ENCODE measurements around the gene LCMT2. TPM values are rescaled to one million over a fixed set of nuclear protein-coding genes. Genes with fewer than 3 reads are reported as not detected.
A peak's percentile ranks its signal among the peaks of the same experiment; 100 is the strongest.

The LCMT2 gene
- total and polyA plus RNA-seq, 8 donors: 6.9 to 10.9 (median 9.0) TPM

GRCh38 chr15:43370975-43371974, 40.9 kb upstream of the LCMT2 start, which contains the start of the genes TUBGCP4 and ZSCAN29:
Gene TUBGCP4 (plus strand): TSS chr15:43371101. CDS start chr15:43371355, 254 bp downstream.
Gene ZSCAN29 (minus strand): TSS chr15:43371043. CDS start chr15:43369913, 1,130 bp downstream.
- Histone ChIP-seq H3K27me3 (no peaks in the 10 kb centered on the region), H3K9me3 (no peaks in the 10 kb centered on the region), H3K4me1 (peaks cover 15 to 38% of the 10 kb centered on the region in 2 donors), H3K4me3 (peak within 1 kb of the TSS; percentile 89 to 98), H3K36me3 (peaks cover 0 to 16% of the 10 kb centered on the region in 2 donors), H3K27ac (peak within 1 kb of the TSS; percentile 21 to 74)
- peak; percentile 76 to 97 (median 86) for DNase-seq
- TF ChIP-seq, protein P1, sequence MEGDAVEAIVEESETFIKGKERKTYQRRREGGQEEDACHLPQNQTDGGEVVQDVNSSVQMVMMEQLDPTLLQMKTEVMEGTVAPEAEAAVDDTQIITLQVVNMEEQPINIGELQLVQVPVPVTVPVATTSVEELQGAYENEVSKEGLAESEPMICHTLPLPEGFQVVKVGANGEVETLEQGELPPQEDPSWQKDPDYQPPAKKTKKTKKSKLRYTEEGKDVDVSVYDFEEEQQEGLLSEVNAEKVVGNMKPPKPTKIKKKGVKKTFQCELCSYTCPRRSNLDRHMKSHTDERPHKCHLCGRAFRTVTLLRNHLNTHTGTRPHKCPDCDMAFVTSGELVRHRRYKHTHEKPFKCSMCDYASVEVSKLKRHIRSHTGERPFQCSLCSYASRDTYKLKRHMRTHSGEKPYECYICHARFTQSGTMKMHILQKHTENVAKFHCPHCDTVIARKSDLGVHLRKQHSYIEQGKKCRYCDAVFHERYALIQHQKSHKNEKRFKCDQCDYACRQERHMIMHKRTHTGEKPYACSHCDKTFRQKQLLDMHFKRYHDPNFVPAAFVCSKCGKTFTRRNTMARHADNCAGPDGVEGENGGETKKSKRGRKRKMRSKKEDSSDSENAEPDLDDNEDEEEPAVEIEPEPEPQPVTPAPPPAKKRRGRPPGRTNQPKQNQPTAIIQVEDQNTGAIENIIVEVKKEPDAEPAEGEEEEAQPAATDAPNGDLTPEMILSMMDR (IDR thresholded peaks at IDR 0.05): no peak
- peak; percentile 96 for ATAC-seq
- intact Hi-C loops (cut with DNase I): no loop called here

GRCh38 chr15:43370310-43370974, 40.1 kb upstream of the LCMT2 start:
- intact Hi-C loops (cut with DNase I): no loop called here
- peak overlapping the region; percentile 21 to 74 for H3K27ac ChIP-seq
- peak overlapping the region; percentile 89 to 98 for H3K4me3 ChIP-seq
- peaks cover 0 to 23% of the 10 kb centered on the region in 2 donors for H3K36me3 ChIP-seq
- no peaks in the 10 kb centered on the region for H3K27me3 ChIP-seq
- ATAC-seq: peak; percentile 65
- H3K9me3 ChIP-seq: no peaks in the 10 kb centered on the region
- DNase-seq: peak in 3 of 4 donors; percentile 38 to 67 (median 45)
- H3K4me1 ChIP-seq: peaks cover 15 to 38% of the 10 kb centered on the region in 2 donors
- TF ChIP-seq, protein P1 (IDR thresholded peaks at IDR 0.05): no peak

- Histone ChIP-seq H3K4me3 (no peak overlapping the region), H3K36me3 (peaks cover 4 to 96% of the 10 kb centered on the region in 2 donors), H3K27ac (no peak overlapping the region), H3K27me3 (no peaks in the 10 kb centered on the region), H3K4me1 (no peaks in the 10 kb centered on the region), H3K9me3 (peaks cover 13 to 61% of the 10 kb centered on the region in 2 donors)
- TF ChIP-seq, protein P1 (IDR thresholded peaks at IDR 0.05): no peak
- intact Hi-C loops (cut with DNase I): no loop called here
- DNase-seq: no peak
- no peak for ATAC-seq
Observed at GRCh38 chr15:43361313-43361903, 31.0 kb upstream of the LCMT2 start.

- ATAC-seq (no peak), DNase-seq (no peak)
- no peaks in the 10 kb centered on the region for H3K4me1 ChIP-seq
- peaks cover 13 to 61% of the 10 kb centered on the region in 2 donors for H3K9me3 ChIP-seq
- TF ChIP-seq, protein P1 (IDR thresholded peaks at IDR 0.05): no peak
- intact Hi-C loops (cut with DNase I): no loop called here
- H3K27me3 ChIP-seq: no peaks in the 10 kb centered on the region
- H3K36me3 ChIP-seq: peaks cover 4 to 91% of the 10 kb centered on the region in 2 donors
- no peak overlapping the region for H3K4me3 ChIP-seq
- H3K27ac ChIP-seq: no peak overlapping the region
Observed at GRCh38 chr15:43360821-43361220, 30.4 kb upstream of the LCMT2 start.
